GM12878 (cell line): ENCODE data around the gene PLEKHM3. TPM values are rescaled to one million over a fixed set of nuclear protein-coding genes. Genes with fewer than 3 reads are reported as not detected.

ENCODE experiments used
- ATAC-seq: fragments of 200-7000 bp; cut with Tn5 transposase; 3 replicates; pipeline ENCODE4 v1.9.1; 2020; ENCODE audit warnings: mild to moderate bottlenecking, moderate library complexity
- BruUV-seq: library from RNA; stranded (reverse); fragments of 400-500 nt; replicated peaks from 2 replicates; lab custom pipeline; 2021; lab: Mats Ljungman, UMichigan
- CTCF ChIA-PET: fragments of 300-600 bp; sonication (Branson Sonifier 250); formaldehyde crosslinking; extraction: SDS; loops from one replicate; lab custom pipeline; 2021; ENCODE audit warnings: inconsistent platforms; lab: Yijun Ruan, JAX
- POLR2A ChIA-PET: fragments of 350-600 bp; formaldehyde crosslinking; extraction: SDS; loops from one replicate; lab custom pipeline; 2021; ENCODE audit warnings: inconsistent platforms; lab: Charles Lee
- RAD21 ChIA-PET: fragments of 300-600 bp; sonication (Branson Sonifier 250); formaldehyde crosslinking; loops from one replicate; lab custom pipeline; 2023; ENCODE audit warnings: antibody characterized with exemption; ENCODE audit not compliant: unreplicated experiment; lab: Charles Lee
- SMC1A ChIA-PET: fragments of 300-600 bp; sonication (Branson Sonifier 250); formaldehyde crosslinking; loops from one replicate; lab custom pipeline; 2023; ENCODE audit not compliant: unreplicated experiment, uncharacterized antibody; lab: Charles Lee
- DNase-seq: peaks from one replicate; pipeline ENCODE4 v3.0.0-alpha.2; 2011; ENCODE audit warnings: low read depth, low spot score
- FAIRE-seq: peaks from 3 replicates; lab custom pipeline; 2011; peaks lifted over from hg19 to GRCh38; lab: Jason Lieb, UNC
- H2AFZ ChIP-seq: 2 replicates; pipeline ENCODE4 v1.6.0; 2011; ENCODE audit warnings: low read depth, low read length, control low read depth; ENCODE audit not compliant: control insufficient read depth
- H3K27ac ChIP-seq: 2 replicates; pipeline ENCODE4 v1.5.1; 2011; ENCODE audit warnings: control low read depth; ENCODE audit not compliant: control insufficient read depth, insufficient read depth
- H3K27me3 ChIP-seq, 2 experiments: replicated peaks in 1 of 2; 2 replicates each; pipeline versions ENCODE4 v1.6.0 to v1.6.1; 2011; ENCODE audit warnings: low read length in 1 of 2; ENCODE audit not compliant: control insufficient read depth in 2 of 2, insufficient read depth in 2 of 2
- H3K36me3 ChIP-seq, 2 experiments: 2 replicates each; pipeline ENCODE4 v1.5.1; 2011; ENCODE audit warnings: low read length in 1 of 2; ENCODE audit not compliant: control insufficient read depth in 2 of 2, insufficient read depth in 2 of 2
- H3K4me1 ChIP-seq: 2 replicates; pipeline ENCODE4 v1.6.1; 2011; ENCODE audit warnings: mild to moderate bottlenecking, low read length, moderate library complexity, mixed read lengths; ENCODE audit not compliant: control insufficient read depth, insufficient read depth
- H3K4me2 ChIP-seq: 2 replicates; pipeline ENCODE4 v1.6.0; 2011; ENCODE audit warnings: control low read depth; ENCODE audit not compliant: control insufficient read depth, insufficient read depth
- H3K4me3 ChIP-seq: fragments of 200-600 bp; sonication (generic); 2 replicates; pipeline ENCODE4 v1.5.1; 2016
- H3K79me2 ChIP-seq: 2 replicates; pipeline ENCODE4 v1.6.0; 2011; ENCODE audit warnings: low read length; ENCODE audit not compliant: control insufficient read depth, insufficient read depth
- H3K9ac ChIP-seq: 2 replicates; pipeline ENCODE4 v1.8.0; 2011; ENCODE audit warnings: low read length, control low read depth, mixed read lengths; ENCODE audit not compliant: control insufficient read depth, insufficient read depth
- H3K9me3 ChIP-seq: replicated peaks from 3 replicates; pipeline ENCODE4 v1.5.1; 2011; ENCODE audit warnings: mild to moderate bottlenecking, low read length; ENCODE audit not compliant: control insufficient read depth, insufficient read depth
- H4K20me1 ChIP-seq: 2 replicates; pipeline ENCODE4 v1.6.0; 2011; ENCODE audit not compliant: control insufficient read depth, insufficient read depth
- BCL11A ChIP-seq: IDR thresholded peaks from 2 replicates; pipeline ENCODE4 v1.6.1; 2011; ENCODE audit warnings: low read depth, low read length
- CREB1 ChIP-seq: IDR thresholded peaks from 2 replicates; pipeline ENCODE4 v1.6.1; 2012; ENCODE audit warnings: low read depth, mild to moderate bottlenecking, inconsistent platforms
- CREM ChIP-seq: IDR thresholded peaks from 2 replicates; pipeline ENCODE4 v1.6.1; 2014; ENCODE audit warnings: antibody characterized with exemption, low read depth
- ETV6 ChIP-seq, 2 experiments: fragments of 450-650 bp in 1 of 2; IDR thresholded peaks in 1 of 2; conservative IDR thresholded peaks in 1 of 2; 2 replicates each; pipeline ENCODE4 v1.6.1; 2014; ENCODE audit warnings: antibody characterized with exemption in 1 of 2, borderline replicate concordance in 1 of 2, low read depth in 1 of 2, mild to moderate bottlenecking in 1 of 2, moderate library complexity in 1 of 2
- FOXK2 ChIP-seq: fragments of 450-650 bp; IDR thresholded peaks from 2 replicates; pipeline ENCODE4 v1.6.1; 2017; ENCODE audit warnings: mild to moderate bottlenecking, moderate library complexity
- NFYA ChIP-seq: IDR thresholded peaks from 2 replicates; pipeline ENCODE4 v1.6.1; 2011; ENCODE audit warnings: low read depth, mild to moderate bottlenecking, low read length, improper control_type of control experiment, borderline replicate concordance
- PKNOX1 ChIP-seq: fragments of 450-650 bp; IDR thresholded peaks from 2 replicates; pipeline ENCODE4 v1.6.1; 2016; ENCODE audit warnings: mild to moderate bottlenecking
- POLR2A ChIP-seq: IDR thresholded peaks from 2 replicates; pipeline ENCODE4 v1.6.1; 2011; ENCODE audit warnings: low read depth, mild to moderate bottlenecking, low read length
- SKIL ChIP-seq: fragments of 450-650 bp; IDR thresholded peaks from 2 replicates; pipeline ENCODE4 v1.6.1; 2017; ENCODE audit warnings: mild to moderate bottlenecking, low read depth, inconsistent platforms; ENCODE audit not compliant: poor library complexity, severe bottlenecking
- SP1 ChIP-seq: IDR thresholded peaks from one replicate; pipeline ENCODE4 v1.6.1; 2011; ENCODE audit warnings: low read depth, low read length
- SREBF2 ChIP-seq: IDR thresholded peaks from 2 replicates; pipeline ENCODE4 v1.6.1; 2012; ENCODE audit warnings: mild to moderate bottlenecking, low read length
- TAF1 ChIP-seq: IDR thresholded peaks from 2 replicates; pipeline ENCODE4 v1.6.1; 2011; ENCODE audit warnings: mild to moderate bottlenecking, low read depth, low read length, borderline replicate concordance
- ZNF274 ChIP-seq: IDR thresholded peaks from one replicate; pipeline ENCODE4 v1.8.0; 2011; ENCODE audit not compliant: insufficient read length, insufficient read depth
- WGBS: methylation state at CpG from one replicate; pipeline ENCODE4 v1.1.6; 2016; ENCODE audit warnings: low lambda C conversion rate; ENCODE audit not compliant: insufficient replicate concordance, insufficient coverage; ENCODE audit errors: missing lambda C conversion rate; 5-methylcytosine and 5-hydroxymethylcytosine counted together
- in situ Hi-C: fragments of 300-500 bp; cut with MboI; formaldehyde crosslinking; loops from 9 replicates; pipeline ENCODE4 v1.14.3; 2018; ENCODE audit warnings: mixed read lengths
- intact Hi-C: fragments of 100-400 bp; cut with micrococcal nuclease; formaldehyde crosslinking; loops from one replicate; pipeline ENCODE4 v1.14.2; 2022; ENCODE audit not compliant: unreplicated experiment
- polyA plus RNA-seq, 11 experiments: library from polyadenylated mRNA; depleted of rRNA in 4 of 11; unstranded in 6 of 11; stranded (reverse) in 5 of 11; fragments of >200 nt; fragmentation: Nextera tagmentation in 4 of 11; fragmentation: Illumina TruSeq in 1 of 11; extraction: Ambion mirVana in 4 of 11; extraction: Trizol in 1 of 11; gene quantifications; 1 replicate in 1 of 11; 2 replicates in 10 of 11; pipeline versions ENCODE4 v1.2.1 to v1.2.3, GENCODE V29; 2011 to 2016; ENCODE audit warnings: inconsistent platforms in 2 of 11, missing spikeins in 2 of 11, low read depth in 1 of 11
- total RNA-seq, 4 experiments: library from RNA; depleted of rRNA in 3 of 4; stranded (reverse); fragments of >200 nt in 3 of 4; fragmentation: Illumina TruSeq in 1 of 4; extraction: Trizol in 1 of 4; gene quantifications; 2 replicates each; pipeline versions ENCODE4 v1.2.1 to v1.2.3, GENCODE V29; 2013 to 2021

Gene PLEKHM3
- total and polyA plus RNA-seq, 10 of the 15 experiments (the other 5 are each of a cell fraction or from before 2014, with no cell fraction given), result 1.4 to 5.6 (median 3.0) TPM

- intact Hi-C loops (no loop called here), in situ Hi-C loops (no loop called here)
- H3K9ac ChIP-seq, result no peak overlapping the region
- H3K36me3 ChIP-seq, result no peaks in the 10 kb centered on the region; a peak in 1 of 4 replicates
- ATAC-seq (no peak), FAIRE-seq (no peak), DNase-seq (no peak)
- H3K4me3 ChIP-seq, result no peak overlapping the region
- WGBS, result 75% methylated on average over 7 of the region's 7 CpGs
- ChIA-PET CTCF (interaction anchor here (1.0 to 1.6 kb wide), 3 partner anchors 10 to 148 kb away, joined by 3 to 4 read pairs (median 3); no protein-coding TSS in a partner anchor), POLR2A (interaction anchor here (0.5 kb wide), 1 partner anchor 596 kb away, joined by 3 read pairs; no protein-coding TSS in a partner anchor), RAD21 (no interaction called here), SMC1A (interaction anchor here (1.2 to 2.1 kb wide), 3 partner anchors 10 to 22 kb away, joined by 3 to 5 read pairs (median 3); no protein-coding TSS in a partner anchor)
- no peaks in the 10 kb centered on the region for H3K27me3 ChIP-seq
- H3K9me3 ChIP-seq, result no peaks in the 10 kb centered on the region
- no peaks in the 10 kb centered on the region for H4K20me1 ChIP-seq
- no peak overlapping the region for H3K4me2 ChIP-seq
- BruUV-seq, result no TSS peak
- H3K27ac ChIP-seq, result no peak overlapping the region
- no peaks in the 10 kb centered on the region for H3K79me2 ChIP-seq
- H2AFZ ChIP-seq, result no peak overlapping the region
- no peaks in the 10 kb centered on the region for H3K4me1 ChIP-seq
- TF ChIP-seq ZNF274, result no peak
- TF ChIP-seq POLR2A, result no peak
- TF ChIP-seq NFYA, result no peak
- TF ChIP-seq BCL11A, result no peak
These were observed 132.5 kb downstream of the PLEKHM3 start for GRCh38 chr2:207892716-207893402.

GRCh38 chr2:207891086-207891844 is 134.1 kb downstream of the PLEKHM3 start:
- no peaks in the 10 kb centered on the region for H3K27me3 ChIP-seq
- H3K27ac ChIP-seq, result no peak overlapping the region
- WGBS, result 50% methylated on average over 4 of the region's 4 CpGs
- no peak for FAIRE-seq
- ChIA-PET SMC1A (no interaction called here), POLR2A (no interaction called here), RAD21 (no interaction called here), CTCF (no interaction called here)
- intact Hi-C loops (no loop called here), in situ Hi-C loops (no loop called here)
- H3K4me3 ChIP-seq, result no peak overlapping the region
- BruUV-seq, result no TSS peak
- H2AFZ ChIP-seq, result no peak overlapping the region
- H3K4me2 ChIP-seq, result no peak overlapping the region
- no peaks in the 10 kb centered on the region for H3K79me2 ChIP-seq
- no peaks in the 10 kb centered on the region; a peak in 1 of 4 replicates for H3K36me3 ChIP-seq
- H3K9me3 ChIP-seq, result no peaks in the 10 kb centered on the region
- DNase-seq, result no peak
- no peaks in the 10 kb centered on the region for H3K4me1 ChIP-seq
- no peaks in the 10 kb centered on the region for H4K20me1 ChIP-seq
- ATAC-seq, result no peak
- no peak overlapping the region for H3K9ac ChIP-seq
- TF ChIP-seq CREM, result no peak
- TF ChIP-seq PKNOX1, result no peak
- TF ChIP-seq SKIL, result no peak
- no peak for TF ChIP-seq SREBF2
- no peak for TF ChIP-seq ZNF274
- no peak for TF ChIP-seq SP1
- TF ChIP-seq TAF1, result no peak
- TF ChIP-seq FOXK2, result no peak
- no peak for TF ChIP-seq CREB1
- no peak for TF ChIP-seq ETV6 (conservative IDR thresholded peaks at IDR 0.05 in 1 of 2, IDR thresholded peaks at IDR 0.05 in 1 of 2; ENCODE audit: borderline replicate concordance in 1 of 2, low read depth in 1 of 2)
